HepG2 (cell line): Measurements from ENCODE around the gene ABT1.

Experiments used
- GABPA ChIP-seq, 2 experiments: IDR thresholded peaks; 2 replicates each; pipeline ENCODE4 v1.6.1; 2011 to 2016; ENCODE audit warnings: low read depth in 2 of 2, low read length in 1 of 2, missing biosample characterization in 1 of 2, missing genetic modification characterization in 1 of 2
- GMEB1 ChIP-seq: sonication (generic); formaldehyde crosslinking; IDR thresholded peaks from 2 replicates; pipeline ENCODE4 v1.5.1; 2020; ENCODE audit warnings: missing genetic modification reagents, mild to moderate bottlenecking, borderline replicate concordance
- GTF2F1 ChIP-seq: fragments of 150-350 bp; IDR thresholded peaks from 2 replicates; pipeline ENCODE4 v1.6.1; 2014; ENCODE audit warnings: low read length
- NR2C2 ChIP-seq: sonication (generic); formaldehyde crosslinking; IDR thresholded peaks from 2 replicates; pipeline ENCODE4 v1.4.0; 2020; ENCODE audit warnings: missing genetic modification reagents, mild to moderate bottlenecking, moderate library complexity, borderline replicate concordance
- POLR2A ChIP-seq, 2 experiments: IDR thresholded peaks; 2 replicates each; pipeline ENCODE4 v1.6.1; 2011; ENCODE audit warnings: low read depth in 2 of 2, low read length in 2 of 2, mild to moderate bottlenecking in 1 of 2, moderate library complexity in 1 of 2; ENCODE audit not compliant: insufficient read depth in 1 of 2
- ZBTB7A ChIP-seq: sonication (generic); formaldehyde crosslinking; IDR thresholded peaks from 2 replicates; pipeline ENCODE4 v1.8.0; 2022; ENCODE audit warnings: mild to moderate bottlenecking, missing genetic modification reagents
- ZNF292 ChIP-seq: sonication (generic); formaldehyde crosslinking; IDR thresholded peaks from 2 replicates; pipeline ENCODE4 v1.8.1; 2022; ENCODE audit warnings: mild to moderate bottlenecking, low read depth, missing genetic modification reagents, borderline replicate concordance

GRCh38 chr6:26646074-26646473 is 49.3 kb downstream of the ABT1 start:
- TF ChIP-seq POLR2A (IDR thresholded peaks at IDR 0.05; ENCODE audit: insufficient read depth in 1 of 2, low read depth in 2 of 2, low read length in 2 of 2): no peak
- TF ChIP-seq GMEB1 (CRISPR knock-in tag): no peak
- no peak for TF ChIP-seq ZNF292 (CRISPR knock-in tag)
- no peak for TF ChIP-seq GTF2F1
- no peak for TF ChIP-seq ZBTB7A (CRISPR knock-in tag)
- no peak for TF ChIP-seq GABPA (IDR thresholded peaks at IDR 0.05; ENCODE audit: low read depth, low read length)
- TF ChIP-seq GABPA (CRISPR knock-in tag; IDR thresholded peaks at IDR 0.05; ENCODE audit: low read depth): no peak
- TF ChIP-seq NR2C2 (CRISPR knock-in tag): no peak
